ENCODE data around the gene MAFB.
A peak's percentile ranks its signal among the peaks of the same experiment; 100 is the strongest.

DNA sequence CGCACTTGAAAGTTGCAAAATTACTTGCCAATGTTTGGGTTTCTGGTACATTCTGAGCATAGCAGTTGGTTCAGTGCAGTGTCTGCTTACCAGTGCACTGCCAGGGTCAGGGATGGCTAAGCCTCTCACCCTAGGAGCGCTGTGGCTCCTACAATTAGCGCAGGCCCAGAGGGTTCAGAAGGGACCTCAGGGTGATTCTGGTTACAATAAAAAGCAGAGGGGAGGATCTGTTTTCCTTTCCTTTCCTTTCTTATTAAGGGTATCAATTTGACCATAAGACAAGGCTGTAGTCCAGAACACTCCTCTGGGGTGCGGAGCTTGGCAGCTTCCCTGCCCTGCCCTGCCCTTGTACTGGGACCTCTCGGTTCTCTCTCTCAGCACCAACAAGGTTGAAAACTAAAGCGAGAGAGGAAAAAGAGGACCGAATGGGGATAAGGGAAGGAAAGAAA is 2.6 kb downstream of the MAFB start:
- TF ChIP-seq, protein P1, sequence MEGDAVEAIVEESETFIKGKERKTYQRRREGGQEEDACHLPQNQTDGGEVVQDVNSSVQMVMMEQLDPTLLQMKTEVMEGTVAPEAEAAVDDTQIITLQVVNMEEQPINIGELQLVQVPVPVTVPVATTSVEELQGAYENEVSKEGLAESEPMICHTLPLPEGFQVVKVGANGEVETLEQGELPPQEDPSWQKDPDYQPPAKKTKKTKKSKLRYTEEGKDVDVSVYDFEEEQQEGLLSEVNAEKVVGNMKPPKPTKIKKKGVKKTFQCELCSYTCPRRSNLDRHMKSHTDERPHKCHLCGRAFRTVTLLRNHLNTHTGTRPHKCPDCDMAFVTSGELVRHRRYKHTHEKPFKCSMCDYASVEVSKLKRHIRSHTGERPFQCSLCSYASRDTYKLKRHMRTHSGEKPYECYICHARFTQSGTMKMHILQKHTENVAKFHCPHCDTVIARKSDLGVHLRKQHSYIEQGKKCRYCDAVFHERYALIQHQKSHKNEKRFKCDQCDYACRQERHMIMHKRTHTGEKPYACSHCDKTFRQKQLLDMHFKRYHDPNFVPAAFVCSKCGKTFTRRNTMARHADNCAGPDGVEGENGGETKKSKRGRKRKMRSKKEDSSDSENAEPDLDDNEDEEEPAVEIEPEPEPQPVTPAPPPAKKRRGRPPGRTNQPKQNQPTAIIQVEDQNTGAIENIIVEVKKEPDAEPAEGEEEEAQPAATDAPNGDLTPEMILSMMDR (IDR thresholded peaks at IDR 0.05) = no peak
- no peak for TF ChIP-seq POLR2AphosphoS5 (IDR thresholded peaks at IDR 0.05)
- peak in 1 of 4 donors; percentile 20 for TF ChIP-seq POLR2A (IDR thresholded peaks at IDR 0.05)
- TF ChIP-seq EP300 (IDR thresholded peaks at IDR 0.05) = no peak
